ENCODE data around the gene AOC2. TPM values are rescaled to one million over a fixed set of nuclear protein-coding genes. Genes with fewer than 3 reads are reported as not detected.

Gene AOC2
- total and polyA plus RNA-seq, 4 donors, result 0.17 to 2.4 (median 0.41) TPM

- Histone ChIP-seq H3K4me3 (ENCODE audit: low read depth in 1 of 3, low read length in 3 of 3) (peak overlapping the region in 2 of 3 donors; percentile 31 to 48), H3K9me3 (ENCODE audit: control insufficient read depth in 4 of 4, low read length in 3 of 4) (no peaks in the 10 kb centered on the region), H3K36me3 (ENCODE audit: control insufficient read depth in 4 of 4, insufficient read depth in 3 of 4, low read depth in 1 of 4, low read length in 3 of 4) (peaks cover 2 to 16% (median 12%) of the 10 kb centered on the region in 4 donors), H3K27me3 (ENCODE audit: control insufficient read depth in 4 of 4, insufficient read depth in 4 of 4, low read length in 3 of 4) (no peaks in the 10 kb centered on the region), H3K4me1 (ENCODE audit: control insufficient read depth in 4 of 4, insufficient read depth in 4 of 4, low read length in 3 of 4) (peaks cover 3 to 55% (median 38%) of the 10 kb centered on the region in 4 donors), H3K9ac (ENCODE audit: low read depth in 1 of 2, low read length in 2 of 2) (no peak overlapping the region), H3K27ac (ENCODE audit: low read depth in 1 of 2, low read length in 2 of 2) (peak overlapping the region in 1 of 2 donors; percentile 7)
- TF ChIP-seq HNF4A (conservative IDR thresholded peaks at IDR 0.05) (no peak), FOXA2 (IDR thresholded peaks at IDR 0.05) (no peak), YY1 (IDR thresholded peaks at IDR 0.05) (no peak), NR2F2 (IDR thresholded peaks at IDR 0.05) (no peak), RAD21 (IDR thresholded peaks at IDR 0.05) (no peak)
- DNase-seq (ENCODE audit: low spot score), result no peak
- 85% methylated on average over 4 of the region's 4 CpGs for WGBS
Observed at GRCh38 chr17:42871647-42872046, 27.3 kb downstream of the AOC2 start.

GRCh38 chr17:42872251-42872965, 28.0 kb downstream of the AOC2 start:
- no peak for DNase-seq (ENCODE audit: low spot score)
- WGBS, result 82% methylated on average over 13 of the region's 13 CpGs

GRCh38 chr17:42873315-42873714, 28.9 kb downstream of the AOC2 start:
- Histone ChIP-seq H3K4me1 (ENCODE audit: control insufficient read depth in 4 of 4, insufficient read depth in 4 of 4, low read length in 3 of 4) (peaks cover 5 to 66% (median 48%) of the 10 kb centered on the region in 4 donors), H3K9me3 (ENCODE audit: control insufficient read depth in 4 of 4, low read length in 3 of 4) (no peaks in the 10 kb centered on the region), H3K36me3 (ENCODE audit: control insufficient read depth in 4 of 4, insufficient read depth in 3 of 4, low read depth in 1 of 4, low read length in 3 of 4) (peaks cover 3 to 18% (median 12%) of the 10 kb centered on the region in 4 donors), H3K9ac (ENCODE audit: low read depth in 1 of 2, low read length in 2 of 2) (no peak overlapping the region), H3K27ac (ENCODE audit: low read depth in 1 of 2, low read length in 2 of 2) (no peak overlapping the region), H3K27me3 (ENCODE audit: control insufficient read depth in 4 of 4, insufficient read depth in 4 of 4, low read length in 3 of 4) (no peaks in the 10 kb centered on the region), H3K4me3 (ENCODE audit: low read depth in 1 of 3, low read length in 3 of 3) (no peak overlapping the region)
- no peak for DNase-seq (ENCODE audit: low spot score)
- WGBS, result 87% methylated on average over 6 of the region's 6 CpGs
- TF ChIP-seq RAD21 (IDR thresholded peaks at IDR 0.05), result no peak
- TF ChIP-seq HNF4A (conservative IDR thresholded peaks at IDR 0.05), result no peak
- no peak for TF ChIP-seq REST (IDR thresholded peaks at IDR 0.05)
- TF ChIP-seq FOXA1 (IDR thresholded peaks at IDR 0.05), result no peak
- TF ChIP-seq RXRA (IDR thresholded peaks at IDR 0.05), result no peak
- no peak for TF ChIP-seq ATF3 (IDR thresholded peaks at IDR 0.05)
- TF ChIP-seq ZBTB33 (IDR thresholded peaks at IDR 0.05), result no peak
- TF ChIP-seq SP1 (IDR thresholded peaks at IDR 0.05), result no peak
- no peak for TF ChIP-seq EGR1 (IDR thresholded peaks at IDR 0.05; ENCODE audit: low read depth in 2 of 2)
- no peak for TF ChIP-seq HNF4G (IDR thresholded peaks at IDR 0.05)
- no peak for TF ChIP-seq TAF1 (conservative IDR thresholded peaks at IDR 0.05)
- TF ChIP-seq JUND (IDR thresholded peaks at IDR 0.05), result no peak
- no peak for TF ChIP-seq FOXA2 (IDR thresholded peaks at IDR 0.05)
- no peak for TF ChIP-seq NR2F2 (IDR thresholded peaks at IDR 0.05)

More at GRCh38 chr17:42872251-42872965, 28.0 kb downstream of the AOC2 start:
- Histone ChIP-seq H3K4me3 (ENCODE audit: low read depth in 1 of 3, low read length in 3 of 3) (no peak overlapping the region), H3K36me3 (ENCODE audit: control insufficient read depth in 4 of 4, insufficient read depth in 3 of 4, low read depth in 1 of 4, low read length in 3 of 4) (peaks cover 3 to 18% (median 12%) of the 10 kb centered on the region in 4 donors), H3K4me1 (ENCODE audit: control insufficient read depth in 4 of 4, insufficient read depth in 4 of 4, low read length in 3 of 4) (peaks cover 3 to 58% (median 42%) of the 10 kb centered on the region in 4 donors), H3K27me3 (ENCODE audit: control insufficient read depth in 4 of 4, insufficient read depth in 4 of 4, low read length in 3 of 4) (no peaks in the 10 kb centered on the region), H3K27ac (ENCODE audit: low read depth in 1 of 2, low read length in 2 of 2) (no peak overlapping the region), H3K9me3 (ENCODE audit: control insufficient read depth in 4 of 4, low read length in 3 of 4) (no peaks in the 10 kb centered on the region), H3K9ac (ENCODE audit: low read depth in 1 of 2, low read length in 2 of 2) (no peak overlapping the region)
- TF ChIP-seq RXRA (IDR thresholded peaks at IDR 0.05), result peak in 1 of 2 donors; percentile 23
- TF ChIP-seq HNF4A (conservative IDR thresholded peaks at IDR 0.05), result peak; percentile 41 to 61
- no peak for TF ChIP-seq ZBTB33 (IDR thresholded peaks at IDR 0.05)

All from liver (tissue), 9 donors.